NB4 (cell line): Measurements from ENCODE around the gene MEGF8.

ENCODE experiments used
- CTCF ChIP-seq: IDR thresholded peaks from one replicate; pipeline ENCODE4 v1.5.1; 2012; ENCODE audit warnings: low read depth, low read length
- MAX ChIP-seq: IDR thresholded peaks from 2 replicates; pipeline ENCODE4 v1.6.1; 2011; ENCODE audit warnings: low read depth, low read length

DNA sequence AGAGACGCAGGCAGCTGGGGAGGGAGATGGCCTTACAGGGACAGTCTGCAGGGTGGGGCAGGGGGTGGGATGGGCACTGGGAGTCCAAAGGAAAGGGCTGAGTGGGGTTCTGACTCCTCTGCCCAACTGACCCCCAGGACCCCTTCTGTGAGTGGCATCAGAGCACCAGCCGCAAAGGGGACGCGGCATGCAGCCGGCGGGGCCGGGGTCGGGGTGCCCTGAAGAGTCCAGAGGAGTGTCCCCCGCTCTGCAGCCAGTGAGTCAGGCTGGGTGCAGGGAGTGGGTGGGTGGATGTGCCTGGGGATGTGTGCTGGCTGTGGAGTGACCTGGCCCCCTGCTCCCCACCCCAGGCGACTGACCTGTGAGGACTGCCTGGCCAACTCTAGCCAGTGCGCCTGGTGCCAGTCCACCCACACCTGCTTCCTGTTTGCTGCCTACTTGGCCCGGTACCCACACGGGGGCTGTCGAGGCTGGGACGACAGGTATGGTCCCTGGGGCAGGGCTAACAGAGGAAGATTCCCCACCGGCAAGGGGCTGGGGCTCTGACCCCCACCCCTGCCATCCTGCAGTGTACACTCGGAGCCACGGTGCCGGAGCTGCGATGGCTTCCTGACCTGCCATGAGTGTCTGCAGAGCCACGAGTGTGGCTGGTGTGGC, 25.8 kb downstream of the MEGF8 start:
- TF ChIP-seq CTCF (no peak), MAX (no peak)
